Epithelial cell of proximal tubule (primary cell): ENCODE results near the gene SMAD6. TPM values are rescaled to one million over a fixed set of nuclear protein-coding genes. Genes with fewer than 3 reads are reported as not detected.
A peak's percentile ranks its signal among the peaks of the same experiment; 100 is the strongest.

Experiments used
- DNase-seq: peaks from one replicate; pipeline ENCODE4 v3.0.0-alpha.2; 2011; ENCODE audit warnings: low read depth
- H3K4me3 ChIP-seq: 2 replicates; pipeline ENCODE4 v1.5.1; 2011; ENCODE audit warnings: low read depth, mild to moderate bottlenecking, low read length
- total RNA-seq: library from RNA; depleted of rRNA; stranded (reverse); fragments of >200 nt; gene quantifications from 2 replicates; pipeline ENCODE4 v1.2.3, GENCODE V29; 2015
- TF ChIP-seq, protein P1 (sequence below): conservative IDR thresholded peaks from 2 replicates; pipeline ENCODE4 v1.5.1; 2012; ENCODE audit warnings: low read depth, mild to moderate bottlenecking, low read length

SMAD6 gene
- total RNA-seq, 1 donor from 2014 or later: 22.1 TPM

DNA sequence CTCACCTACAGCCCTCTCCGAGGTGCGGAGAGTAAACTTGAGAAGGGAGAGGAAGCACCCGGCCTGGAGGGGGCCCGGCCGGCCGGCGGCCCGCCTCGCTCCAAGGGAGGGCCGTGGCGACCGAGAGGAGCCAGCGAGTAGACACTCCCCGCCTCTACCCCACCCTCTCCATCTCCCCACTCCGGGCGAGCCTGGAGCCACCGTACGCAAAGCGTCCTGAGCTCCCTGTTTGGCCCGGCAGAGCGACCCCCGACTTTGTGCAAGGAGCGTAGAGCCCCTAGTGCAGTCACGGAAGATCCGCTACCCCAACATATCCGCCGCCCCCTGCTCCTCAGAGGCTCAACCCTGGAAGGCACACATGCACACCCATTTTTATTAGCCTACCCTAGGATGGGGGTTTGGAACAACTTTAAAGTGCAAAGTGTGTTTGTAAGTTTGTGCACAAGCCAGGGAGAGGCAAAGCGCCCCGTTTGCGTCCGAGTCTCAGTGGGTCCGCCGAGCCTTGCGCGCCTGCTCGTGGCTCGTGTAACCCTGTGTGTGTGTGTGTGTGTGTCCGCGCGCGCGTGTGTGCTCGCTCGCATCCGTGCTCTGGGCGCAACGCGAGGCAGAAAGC lies 508 bp upstream of the SMAD6 start:
- TF ChIP-seq, protein P1, sequence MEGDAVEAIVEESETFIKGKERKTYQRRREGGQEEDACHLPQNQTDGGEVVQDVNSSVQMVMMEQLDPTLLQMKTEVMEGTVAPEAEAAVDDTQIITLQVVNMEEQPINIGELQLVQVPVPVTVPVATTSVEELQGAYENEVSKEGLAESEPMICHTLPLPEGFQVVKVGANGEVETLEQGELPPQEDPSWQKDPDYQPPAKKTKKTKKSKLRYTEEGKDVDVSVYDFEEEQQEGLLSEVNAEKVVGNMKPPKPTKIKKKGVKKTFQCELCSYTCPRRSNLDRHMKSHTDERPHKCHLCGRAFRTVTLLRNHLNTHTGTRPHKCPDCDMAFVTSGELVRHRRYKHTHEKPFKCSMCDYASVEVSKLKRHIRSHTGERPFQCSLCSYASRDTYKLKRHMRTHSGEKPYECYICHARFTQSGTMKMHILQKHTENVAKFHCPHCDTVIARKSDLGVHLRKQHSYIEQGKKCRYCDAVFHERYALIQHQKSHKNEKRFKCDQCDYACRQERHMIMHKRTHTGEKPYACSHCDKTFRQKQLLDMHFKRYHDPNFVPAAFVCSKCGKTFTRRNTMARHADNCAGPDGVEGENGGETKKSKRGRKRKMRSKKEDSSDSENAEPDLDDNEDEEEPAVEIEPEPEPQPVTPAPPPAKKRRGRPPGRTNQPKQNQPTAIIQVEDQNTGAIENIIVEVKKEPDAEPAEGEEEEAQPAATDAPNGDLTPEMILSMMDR: no peak
- DNase-seq: no peak
- H3K4me3 ChIP-seq: peak overlapping the region; percentile 57

DNA sequence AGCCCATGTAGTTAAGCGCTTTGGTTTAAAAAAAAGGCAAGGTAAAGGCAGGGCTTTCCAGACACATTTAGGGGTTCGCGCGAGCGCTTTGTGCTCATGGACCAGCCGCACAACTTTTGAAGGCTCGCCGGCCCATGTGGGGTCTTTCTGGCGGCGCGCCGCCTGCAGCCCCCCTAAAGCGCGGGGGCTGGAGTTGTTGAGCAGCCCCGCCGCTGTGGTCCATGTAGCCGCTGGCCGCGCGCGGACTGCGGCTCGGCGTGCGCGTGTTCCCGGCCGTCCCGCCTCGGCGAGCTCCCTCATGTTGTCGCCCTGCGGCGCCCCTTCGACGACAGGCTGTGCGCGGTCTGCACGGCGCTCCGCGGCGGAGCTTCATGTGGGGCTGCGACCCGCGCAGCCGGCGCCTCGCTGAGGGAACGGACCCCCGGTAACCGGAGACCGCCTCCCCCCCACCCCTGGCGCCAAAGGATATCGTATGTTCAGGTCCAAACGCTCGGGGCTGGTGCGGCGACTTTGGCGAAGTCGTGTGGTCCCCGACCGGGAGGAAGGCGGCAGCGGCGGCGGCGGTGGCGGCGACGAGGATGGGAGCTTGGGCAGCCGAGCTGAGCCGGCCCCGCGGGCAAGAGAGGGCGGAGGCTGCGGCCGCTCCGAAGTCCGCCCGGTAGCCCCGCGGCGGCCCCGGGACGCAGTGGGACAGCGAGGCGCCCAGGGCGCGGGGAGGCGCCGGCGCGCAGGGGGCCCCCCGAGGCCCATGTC lies 927 bp downstream of the SMAD6 start:
- TF ChIP-seq, protein P1: no peak
- no peak for DNase-seq
- peak overlapping the region; percentile 57 for H3K4me3 ChIP-seq

DNA sequence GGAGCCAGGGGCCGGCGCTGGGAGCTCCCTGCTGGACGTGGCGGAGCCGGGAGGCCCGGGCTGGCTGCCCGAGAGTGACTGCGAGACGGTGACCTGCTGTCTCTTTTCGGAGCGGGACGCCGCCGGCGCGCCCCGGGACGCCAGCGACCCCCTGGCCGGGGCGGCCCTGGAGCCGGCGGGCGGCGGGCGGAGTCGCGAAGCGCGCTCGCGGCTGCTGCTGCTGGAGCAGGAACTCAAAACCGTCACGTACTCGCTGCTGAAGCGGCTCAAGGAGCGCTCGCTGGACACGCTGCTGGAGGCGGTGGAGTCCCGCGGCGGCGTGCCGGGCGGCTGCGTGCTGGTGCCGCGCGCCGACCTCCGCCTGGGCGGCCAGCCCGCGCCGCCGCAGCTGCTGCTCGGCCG lies 1.5 kb downstream of the SMAD6 start:
- DNase-seq: no peak
- TF ChIP-seq, protein P1: no peak
- peak overlapping the region; percentile 57 for H3K4me3 ChIP-seq

DNA sequence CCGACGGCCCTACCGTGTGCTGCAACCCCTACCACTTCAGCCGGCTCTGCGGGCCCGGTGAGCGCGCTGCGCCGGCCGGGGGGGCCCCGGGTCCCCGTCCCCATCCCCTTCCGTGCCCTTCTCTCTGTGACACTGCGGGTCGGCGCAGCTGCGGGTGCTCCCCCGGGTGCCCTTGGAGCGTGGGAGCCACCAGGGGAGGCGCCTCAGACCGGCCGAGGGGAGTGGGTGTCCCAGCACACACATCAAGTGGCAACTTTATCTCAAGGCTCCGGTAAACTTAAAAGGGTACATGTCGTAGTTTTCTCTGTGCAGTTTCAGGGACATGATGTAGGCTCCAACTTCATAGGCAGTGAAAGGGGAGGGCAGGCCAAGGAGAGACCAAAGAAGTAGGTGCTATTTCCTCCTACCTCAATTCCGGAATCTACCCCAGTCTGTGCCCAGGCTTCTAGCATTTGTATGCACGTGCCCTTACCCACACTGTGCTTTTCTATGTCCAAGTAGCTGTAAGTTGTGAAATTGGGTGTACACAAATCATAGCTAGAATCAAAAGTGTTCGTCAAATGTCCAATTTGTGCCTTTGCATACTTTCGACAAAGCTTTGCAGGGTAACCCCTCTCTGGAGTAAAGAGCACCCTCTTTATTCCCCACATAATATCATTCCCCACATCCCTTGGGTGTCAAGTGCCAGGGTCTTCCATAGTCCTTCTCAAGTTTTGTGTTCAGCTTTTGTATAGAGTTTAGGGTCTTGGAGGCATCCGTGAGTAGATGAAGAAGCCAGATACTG lies 2.2 kb downstream of the SMAD6 start:
- TF ChIP-seq, protein P1: no peak
- no peak for DNase-seq
- H3K4me3 ChIP-seq: peak overlapping the region; percentile 57

DNA sequence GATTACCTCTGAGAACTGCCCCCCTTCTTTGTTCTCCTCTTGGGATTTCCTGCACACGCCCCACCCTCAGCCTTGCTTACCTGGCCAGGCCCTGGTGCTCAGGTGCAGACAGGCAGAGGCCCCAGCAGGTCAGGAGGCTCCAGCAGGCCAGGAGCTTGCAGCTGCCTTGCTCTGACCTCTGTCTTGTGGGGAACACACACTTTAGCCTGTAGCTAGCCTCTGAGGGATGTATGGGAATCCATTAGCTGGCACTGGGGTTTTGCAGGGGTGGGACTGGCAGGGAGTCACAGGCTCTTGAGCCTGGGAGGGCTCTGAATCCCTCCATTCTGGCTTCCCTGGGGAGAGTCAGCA lies 2.7 kb downstream of the SMAD6 start:
- DNase-seq: no peak

DNA sequence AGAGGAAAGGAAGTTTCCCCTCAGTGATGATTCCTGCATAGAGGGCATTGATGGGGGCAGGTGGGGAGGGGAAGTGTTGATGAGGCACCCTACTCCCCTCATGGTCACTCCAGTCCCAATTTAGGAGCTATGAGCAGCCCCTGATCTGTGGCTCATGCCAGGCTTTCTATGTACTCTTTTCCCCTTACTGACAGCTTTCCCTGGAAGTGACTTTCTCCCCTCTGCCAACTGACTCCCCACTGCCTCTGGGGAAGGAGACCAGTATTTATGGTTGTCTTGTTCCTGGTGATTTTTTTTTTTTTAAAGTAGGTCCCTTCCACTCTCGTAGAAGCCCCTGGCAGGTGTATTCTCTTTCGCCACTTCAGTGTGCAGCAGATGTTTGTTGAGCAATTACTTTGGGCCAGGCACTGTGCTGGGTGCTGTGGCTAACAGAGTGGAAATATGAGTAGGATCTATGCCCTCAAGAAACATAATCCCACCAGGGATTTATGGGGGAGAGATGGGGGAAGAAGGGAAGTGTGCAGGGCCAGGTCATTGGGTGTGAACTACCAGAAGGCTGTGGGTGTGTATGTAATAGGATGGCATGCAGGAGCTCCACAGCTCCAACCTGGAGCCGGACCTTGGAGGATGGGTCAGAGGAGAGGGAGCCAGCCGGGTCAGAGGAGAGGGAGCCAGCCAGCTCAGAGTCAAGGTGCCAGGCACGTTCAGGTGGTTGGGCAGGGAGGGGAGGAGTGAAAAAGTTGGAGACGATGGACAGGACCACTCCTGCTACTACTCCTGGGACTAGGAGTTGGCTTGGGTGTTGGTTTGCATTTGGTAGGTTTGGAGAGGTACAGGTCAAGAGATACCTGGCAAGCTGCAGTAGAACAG lies 3.5 kb downstream of the SMAD6 start:
- TF ChIP-seq, protein P1: no peak
- no peak for DNase-seq
- H3K4me3 ChIP-seq: peak overlapping the region; percentile 30

More for the DNA sequence above, 2.7 kb downstream of the SMAD6 start:
- H3K4me3 ChIP-seq: peak overlapping the region; percentile 57
- TF ChIP-seq, protein P1: no peak
